HG03045 (cell line): Measurements from ENCODE around the gene ZNF280D.

ENCODE experiments used
- ATAC-seq: cut with Tn5 transposase; IDR thresholded peaks from one replicate; pipeline ENCODE4 v1.9.1; 2021; ENCODE audit warnings: mild to moderate bottlenecking, moderate library complexity; ENCODE audit not compliant: unreplicated experiment

ZNF280D gene

DNA sequence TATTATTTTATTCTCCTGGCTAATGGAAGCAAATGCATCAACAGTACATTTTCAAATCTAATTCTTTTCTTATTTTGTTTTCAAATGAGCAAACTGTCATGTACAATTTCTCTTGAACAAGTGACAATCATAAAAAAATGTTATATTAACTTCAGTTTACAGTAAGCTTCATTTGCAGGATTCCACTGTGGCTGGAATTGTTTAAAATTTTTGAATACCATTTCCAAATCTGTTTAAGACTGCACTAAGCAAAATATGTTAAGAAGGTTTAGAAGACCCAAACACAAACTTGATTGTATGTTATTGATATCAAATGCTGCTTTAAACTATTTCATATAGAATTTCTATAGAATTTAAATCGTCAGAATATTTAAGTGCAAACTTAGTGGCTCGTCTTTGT, 92.8 kb downstream of the ZNF280D start:
- no peak for ATAC-seq

DNA sequence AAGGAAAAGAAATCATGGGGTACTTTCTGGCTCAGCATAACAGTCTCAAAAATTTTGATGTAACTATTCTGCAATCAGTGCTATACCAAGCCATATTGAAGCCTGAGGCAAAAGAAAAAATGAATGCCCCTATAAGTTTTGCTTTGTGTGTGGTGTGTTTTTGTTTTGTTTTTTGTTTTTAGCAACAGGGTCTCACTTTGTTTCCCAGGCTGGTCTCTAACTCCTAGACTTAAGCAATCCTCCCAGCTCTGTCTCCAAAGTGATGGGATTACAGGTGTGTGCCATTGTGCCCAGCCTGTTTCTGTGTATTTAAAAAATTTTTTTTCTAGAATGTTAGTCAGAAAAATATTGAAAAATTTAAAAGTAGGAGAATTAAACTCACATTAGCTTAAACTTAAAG, 93.2 kb downstream of the ZNF280D start:
- ATAC-seq = no peak

- ATAC-seq = no peak
Measured at GRCh38 chr15:56639631-56640030, 93.7 kb downstream of the ZNF280D start.

GRCh38 chr15:56631765-56632164, 101.5 kb downstream of the ZNF280D start:
- no peak for ATAC-seq

- ATAC-seq = no peak
Measured at GRCh38 chr15:56628893-56629532, 104.3 kb downstream of the ZNF280D start.

- no peak for ATAC-seq
Measured at GRCh38 chr15:56619887-56620286, 113.4 kb downstream of the ZNF280D start.

DNA sequence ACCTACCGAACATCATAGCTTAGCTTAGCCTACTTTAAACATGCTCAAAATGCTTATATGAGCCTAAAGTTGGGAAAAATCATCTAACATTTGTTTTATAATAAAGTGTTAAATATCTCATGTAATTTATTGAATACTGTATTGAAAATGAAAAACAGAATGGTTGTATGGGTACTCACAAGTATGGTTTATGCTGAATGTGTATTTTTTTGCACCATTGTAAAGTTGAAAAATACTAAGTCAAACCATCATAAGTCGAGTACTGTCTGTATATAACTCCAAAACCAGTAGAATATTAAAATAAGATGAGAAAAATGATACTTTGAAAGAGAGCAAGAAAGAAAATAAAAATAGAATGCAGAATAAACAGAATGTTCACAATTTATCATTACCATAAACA, 115.7 kb downstream of the ZNF280D start:
- no peak for ATAC-seq

- ATAC-seq = no peak
Measured at GRCh38 chr15:56616551-56616950, 116.8 kb downstream of the ZNF280D start.

- ATAC-seq = no peak
Measured at GRCh38 chr15:56613811-56614210, 119.5 kb downstream of the ZNF280D start.

DNA sequence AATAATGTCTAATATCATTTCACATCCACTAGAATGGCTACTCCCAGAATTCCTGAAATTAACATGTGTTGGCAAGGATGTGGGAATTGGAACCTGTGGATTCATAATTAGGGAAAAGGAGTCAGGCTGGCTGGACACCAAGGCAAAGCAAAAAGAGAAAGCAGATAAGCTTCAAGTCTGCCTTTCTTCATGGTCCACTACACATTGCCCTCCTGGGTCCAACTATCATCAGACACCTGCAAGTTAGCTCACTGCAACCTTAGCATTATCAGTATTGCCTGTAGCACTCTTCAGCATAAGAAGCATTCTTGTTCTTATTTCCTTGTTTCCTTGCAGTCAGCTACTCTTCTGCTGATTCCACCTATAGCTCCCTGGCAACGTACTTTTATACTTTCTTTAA, 124.3 kb downstream of the ZNF280D start:
- no peak for ATAC-seq

DNA sequence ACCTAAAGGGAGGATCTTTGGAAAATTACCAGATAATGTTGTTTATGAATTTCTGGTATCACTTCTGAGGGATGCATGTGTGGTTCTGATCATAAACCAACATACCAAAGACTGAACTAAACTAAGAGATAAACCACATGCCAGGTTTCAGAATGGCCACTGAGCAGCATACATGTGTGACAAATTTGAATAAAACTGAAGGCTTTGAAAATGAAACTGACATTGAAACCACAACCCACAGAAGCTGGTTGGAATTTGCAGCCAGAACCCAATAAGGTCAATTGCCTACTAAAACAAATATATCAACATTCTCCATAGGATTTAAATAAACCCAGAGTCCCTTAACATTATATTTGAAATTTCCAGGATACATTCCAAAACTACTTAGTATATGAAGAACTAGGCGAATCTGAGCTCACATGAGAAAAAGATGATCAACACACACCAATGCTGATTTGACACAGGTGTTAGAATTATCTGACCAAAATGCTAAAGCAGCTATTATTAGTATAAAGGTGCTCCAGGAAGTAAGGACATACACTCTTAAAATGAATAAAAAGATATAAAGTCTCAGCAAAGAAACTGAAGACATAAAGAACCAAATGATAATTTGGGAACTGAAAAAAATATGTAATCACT, 125.0 kb downstream of the ZNF280D start:
- ATAC-seq = peak; percentile 97

GRCh38 chr15:56602253-56602652, 131.1 kb downstream of the ZNF280D start:
- ATAC-seq = no peak

- no peak for ATAC-seq
Measured at GRCh38 chr15:56600380-56600779, 132.9 kb downstream of the ZNF280D start.

DNA sequence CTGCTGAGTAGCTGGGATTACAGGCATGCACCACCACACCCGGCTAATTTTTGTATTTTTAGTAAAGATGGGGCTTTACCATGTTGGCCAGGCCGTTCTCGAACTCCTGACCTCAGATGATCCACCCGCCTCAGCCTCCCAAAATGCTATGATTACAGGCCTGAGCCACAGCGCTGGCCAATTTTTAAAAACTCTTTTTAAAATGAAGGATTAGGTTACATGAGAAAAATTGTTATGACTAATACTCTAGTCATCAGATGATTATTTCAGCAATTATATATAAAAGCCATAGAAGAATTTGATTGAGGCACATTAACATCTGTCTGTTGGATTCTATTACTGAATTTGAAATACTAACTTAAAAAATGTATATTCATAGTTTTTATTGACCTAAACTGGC, 134.3 kb downstream of the ZNF280D start:
- no peak for ATAC-seq

DNA sequence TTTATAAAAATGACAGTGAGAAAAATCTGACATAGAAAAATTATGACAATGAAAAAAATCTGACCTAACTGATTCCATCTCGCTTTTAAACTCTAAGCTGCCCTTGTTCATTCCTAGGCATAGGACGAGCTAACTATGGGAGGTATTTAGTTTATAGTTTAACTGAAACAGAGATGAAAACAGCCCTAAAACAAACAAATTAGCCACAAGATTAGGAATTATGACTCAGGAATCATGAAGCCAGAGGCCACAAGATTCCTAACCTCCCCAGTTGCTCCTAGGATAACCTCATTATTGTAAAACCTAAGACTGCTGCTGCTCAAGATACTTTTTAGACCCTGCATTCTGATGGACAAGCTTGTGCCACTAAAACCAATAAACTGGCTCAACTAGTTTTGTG, 145.6 kb downstream of the ZNF280D start:
- ATAC-seq = no peak

DNA sequence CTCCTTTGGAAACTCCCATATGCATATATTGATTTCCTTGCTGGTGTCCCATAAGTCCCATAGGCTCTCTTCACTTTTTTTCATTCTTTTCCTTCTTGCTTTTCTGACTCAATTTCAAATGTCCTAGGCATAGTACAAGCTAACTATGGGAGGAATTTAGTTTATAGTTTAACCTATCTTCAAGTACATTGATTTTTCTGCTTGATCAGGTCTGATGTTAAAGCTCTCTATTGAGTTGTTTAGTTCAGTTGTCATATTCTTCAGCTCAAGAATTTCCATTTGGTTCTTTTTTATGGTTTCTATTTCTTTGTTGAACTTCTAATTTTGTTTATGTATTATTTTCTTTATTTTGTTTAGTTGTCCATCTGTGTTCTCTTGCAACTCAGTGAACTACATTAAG, 147.1 kb downstream of the ZNF280D start:
- ATAC-seq = no peak

- ATAC-seq = no peak
Measured at GRCh38 chr15:56582785-56583184, 150.5 kb downstream of the ZNF280D start.
